ENCODE results near the gene CDH13.

The CDH13 gene

GRCh38 chr16:82808036-82808435 is 181.3 kb downstream of the CDH13 start:
- Histone ChIP-seq H3K36me3 (ENCODE audit: insufficient read depth, low read length) (no peaks in the 10 kb centered on the region), H3K4me3 (no peak overlapping the region), H3K27ac (no peak overlapping the region), H3K9ac (ENCODE audit: insufficient read length) (no peak overlapping the region), H3K9me3 (ENCODE audit: low read depth, low read length) (no peaks in the 10 kb centered on the region)
- no peak for TF ChIP-seq EZH2 (IDR thresholded peaks at IDR 0.05)
- TF ChIP-seq POLR2AphosphoS5 (IDR thresholded peaks at IDR 0.05; ENCODE audit: borderline replicate concordance, low read depth, low read length): no peak
- no peak for TF ChIP-seq FOXP2 (optimal IDR thresholded peaks at IDR 0.05; ENCODE audit: control extremely low read depth, extremely low read length, insufficient read depth)
- DNase-seq (ENCODE audit: low read depth, low spot score): no peak

GRCh38 chr16:82810077-82810476 is 183.3 kb downstream of the CDH13 start:
- H3K9me3 ChIP-seq (ENCODE audit: low read depth, low read length): no peaks in the 10 kb centered on the region
- no peak for TF ChIP-seq EZH2 (IDR thresholded peaks at IDR 0.05)
- no peak for TF ChIP-seq FOXP2 (optimal IDR thresholded peaks at IDR 0.05; ENCODE audit: control extremely low read depth, extremely low read length, insufficient read depth)
- TF ChIP-seq POLR2AphosphoS5 (IDR thresholded peaks at IDR 0.05; ENCODE audit: borderline replicate concordance, low read depth, low read length): no peak
- no peak overlapping the region for H3K27ac ChIP-seq
- no peak overlapping the region for H3K9ac ChIP-seq (ENCODE audit: insufficient read length)
- H3K36me3 ChIP-seq (ENCODE audit: insufficient read depth, low read length): no peaks in the 10 kb centered on the region
- H3K4me3 ChIP-seq: no peak overlapping the region
- no peak for DNase-seq (ENCODE audit: low read depth, low spot score)

GRCh38 chr16:82814059-82814458 is 187.3 kb downstream of the CDH13 start:
- no peak overlapping the region for H3K4me3 ChIP-seq
- H3K27ac ChIP-seq: no peak overlapping the region
- H3K36me3 ChIP-seq (ENCODE audit: insufficient read depth, low read length): no peaks in the 10 kb centered on the region
- no peak for DNase-seq (ENCODE audit: low read depth, low spot score)
- H3K9ac ChIP-seq (ENCODE audit: insufficient read length): no peak overlapping the region
- H3K9me3 ChIP-seq (ENCODE audit: low read depth, low read length): no peaks in the 10 kb centered on the region
- TF ChIP-seq EZH2 (IDR thresholded peaks at IDR 0.05) (no peak), FOXP2 (optimal IDR thresholded peaks at IDR 0.05; ENCODE audit: control extremely low read depth, extremely low read length, insufficient read depth) (no peak), POLR2AphosphoS5 (IDR thresholded peaks at IDR 0.05; ENCODE audit: borderline replicate concordance, low read depth, low read length) (no peak)

- TF ChIP-seq EZH2 (IDR thresholded peaks at IDR 0.05): no peak
- no peak for TF ChIP-seq FOXP2 (optimal IDR thresholded peaks at IDR 0.05; ENCODE audit: control extremely low read depth, extremely low read length, insufficient read depth)
- TF ChIP-seq POLR2AphosphoS5 (IDR thresholded peaks at IDR 0.05; ENCODE audit: borderline replicate concordance, low read depth, low read length): no peak
- Histone ChIP-seq H3K9me3 (ENCODE audit: low read depth, low read length) (no peaks in the 10 kb centered on the region), H3K9ac (ENCODE audit: insufficient read length) (no peak overlapping the region), H3K36me3 (ENCODE audit: insufficient read depth, low read length) (no peaks in the 10 kb centered on the region), H3K4me3 (no peak overlapping the region), H3K27ac (no peak overlapping the region)
- DNase-seq (ENCODE audit: low read depth, low spot score): no peak
Measured at GRCh38 chr16:82819286-82819685, 192.5 kb downstream of the CDH13 start.

GRCh38 chr16:82820855-82821254 is 194.1 kb downstream of the CDH13 start:
- no peaks in the 10 kb centered on the region for H3K36me3 ChIP-seq (ENCODE audit: insufficient read depth, low read length)
- no peaks in the 10 kb centered on the region for H3K9me3 ChIP-seq (ENCODE audit: low read depth, low read length)
- H3K4me3 ChIP-seq: no peak overlapping the region
- H3K9ac ChIP-seq (ENCODE audit: insufficient read length): no peak overlapping the region
- TF ChIP-seq POLR2AphosphoS5 (IDR thresholded peaks at IDR 0.05; ENCODE audit: borderline replicate concordance, low read depth, low read length): no peak
- TF ChIP-seq EZH2 (IDR thresholded peaks at IDR 0.05): no peak
- no peak for TF ChIP-seq FOXP2 (optimal IDR thresholded peaks at IDR 0.05; ENCODE audit: control extremely low read depth, extremely low read length, insufficient read depth)
- DNase-seq (ENCODE audit: low read depth, low spot score): no peak
- no peak overlapping the region for H3K27ac ChIP-seq

GRCh38 chr16:82824408-82824807 is 197.6 kb downstream of the CDH13 start:
- no peak for DNase-seq (ENCODE audit: low read depth, low spot score)
- no peaks in the 10 kb centered on the region for H3K9me3 ChIP-seq (ENCODE audit: low read depth, low read length)
- no peak overlapping the region for H3K4me3 ChIP-seq
- H3K27ac ChIP-seq: no peak overlapping the region
- H3K9ac ChIP-seq (ENCODE audit: insufficient read length): no peak overlapping the region
- TF ChIP-seq EZH2 (IDR thresholded peaks at IDR 0.05) (no peak), FOXP2 (optimal IDR thresholded peaks at IDR 0.05; ENCODE audit: control extremely low read depth, extremely low read length, insufficient read depth) (no peak), POLR2AphosphoS5 (IDR thresholded peaks at IDR 0.05; ENCODE audit: borderline replicate concordance, low read depth, low read length) (no peak)
- no peaks in the 10 kb centered on the region for H3K36me3 ChIP-seq (ENCODE audit: insufficient read depth, low read length)

GRCh38 chr16:82829301-82829700 is 202.5 kb downstream of the CDH13 start:
- no peak overlapping the region for H3K27ac ChIP-seq
- no peak overlapping the region for H3K9ac ChIP-seq (ENCODE audit: insufficient read length)
- H3K9me3 ChIP-seq (ENCODE audit: low read depth, low read length): no peaks in the 10 kb centered on the region
- TF ChIP-seq FOXP2 (optimal IDR thresholded peaks at IDR 0.05; ENCODE audit: control extremely low read depth, extremely low read length, insufficient read depth): no peak
- TF ChIP-seq EZH2 (IDR thresholded peaks at IDR 0.05): no peak
- TF ChIP-seq POLR2AphosphoS5 (IDR thresholded peaks at IDR 0.05; ENCODE audit: borderline replicate concordance, low read depth, low read length): no peak
- no peak for DNase-seq (ENCODE audit: low read depth, low spot score)
- H3K4me3 ChIP-seq: no peak overlapping the region
- H3K36me3 ChIP-seq (ENCODE audit: insufficient read depth, low read length): no peaks in the 10 kb centered on the region

GRCh38 chr16:82830944-82831343 is 204.2 kb downstream of the CDH13 start:
- Histone ChIP-seq H3K9ac (ENCODE audit: insufficient read length) (no peak overlapping the region), H3K27ac (no peak overlapping the region), H3K36me3 (ENCODE audit: insufficient read depth, low read length) (no peaks in the 10 kb centered on the region), H3K9me3 (ENCODE audit: low read depth, low read length) (no peaks in the 10 kb centered on the region), H3K4me3 (no peak overlapping the region)
- TF ChIP-seq FOXP2 (optimal IDR thresholded peaks at IDR 0.05; ENCODE audit: control extremely low read depth, extremely low read length, insufficient read depth) (no peak), POLR2AphosphoS5 (IDR thresholded peaks at IDR 0.05; ENCODE audit: borderline replicate concordance, low read depth, low read length) (no peak), EZH2 (IDR thresholded peaks at IDR 0.05) (no peak)
- no peak for DNase-seq (ENCODE audit: low read depth, low spot score)

GRCh38 chr16:82832821-82833220 is 206.1 kb downstream of the CDH13 start:
- Histone ChIP-seq H3K9me3 (ENCODE audit: low read depth, low read length) (no peaks in the 10 kb centered on the region), H3K9ac (ENCODE audit: insufficient read length) (no peak overlapping the region), H3K4me3 (no peak overlapping the region), H3K36me3 (ENCODE audit: insufficient read depth, low read length) (no peaks in the 10 kb centered on the region), H3K27ac (no peak overlapping the region)
- DNase-seq (ENCODE audit: low read depth, low spot score): no peak
- TF ChIP-seq EZH2 (IDR thresholded peaks at IDR 0.05) (no peak), FOXP2 (optimal IDR thresholded peaks at IDR 0.05; ENCODE audit: control extremely low read depth, extremely low read length, insufficient read depth) (no peak), POLR2AphosphoS5 (IDR thresholded peaks at IDR 0.05; ENCODE audit: borderline replicate concordance, low read depth, low read length) (no peak)

Measured in SK-N-MC (cell line).